CD14-positive monocyte (primary cell): Measurements from ENCODE around the gene FARP2. TPM values are rescaled to one million over a fixed set of nuclear protein-coding genes. Genes with fewer than 3 reads are reported as not detected.

Experiments
- DNase-seq, 3 donors: peaks; one replicate each; pipeline ENCODE4 v3.0.0-alpha.2; 2011 to 2022
- H2AFZ ChIP-seq: 2 replicates; pipeline ENCODE4 v1.6.0; 2012; ENCODE audit warnings: mild to moderate bottlenecking, low read depth, low read length, inconsistent platforms; ENCODE audit not compliant: insufficient read depth, poor library complexity, severe bottlenecking
- H3K27ac ChIP-seq, 2 donors: 1 replicate in 1 of 2; 2 replicates in 1 of 2; pipeline ENCODE4 v1.5.1; 2012 to 2013; ENCODE audit warnings: low read length in 2 of 2, control low read depth in 1 of 2, inconsistent platforms in 1 of 2, low read depth in 1 of 2, mild to moderate bottlenecking in 1 of 2
- H3K27me3 ChIP-seq, 2 donors: one replicate each; pipeline versions ENCODE4 v1.6.0 to v1.6.1; 2011 to 2013; ENCODE audit warnings: low read length in 2 of 2; ENCODE audit not compliant: control insufficient read depth in 2 of 2, insufficient read depth in 2 of 2
- H3K36me3 ChIP-seq, 2 donors: replicated peaks in 1 of 2; 1 replicate in 1 of 2; 2 replicates in 1 of 2; pipeline versions ENCODE4 v1.5.1 to v1.6.1; 2012 to 2013; ENCODE audit warnings: low read length in 2 of 2, control low read depth in 1 of 2, inconsistent platforms in 1 of 2, mild to moderate bottlenecking in 1 of 2; ENCODE audit not compliant: insufficient read depth in 2 of 2, control insufficient read depth in 1 of 2
- H3K4me1 ChIP-seq, 2 donors: 1 replicate in 1 of 2; 2 replicates in 1 of 2; pipeline versions ENCODE4 v1.5.1 to v1.6.1; 2012 to 2013; ENCODE audit warnings: low read length in 2 of 2, control low read depth in 1 of 2, inconsistent platforms in 1 of 2, mild to moderate bottlenecking in 1 of 2, moderate library complexity in 1 of 2; ENCODE audit not compliant: insufficient read depth in 2 of 2, control insufficient read depth in 1 of 2
- H3K4me2 ChIP-seq: replicated peaks from 2 replicates; pipeline ENCODE3; 2012; ENCODE audit warnings: low read length, moderate library complexity, mild to moderate bottlenecking; ENCODE audit not compliant: poor library complexity, severe bottlenecking; ENCODE audit errors: extremely low read depth
- H3K4me3 ChIP-seq, 3 experiments: fragments of 200-600 bp in 1 of 3; sonication (generic) in 1 of 3; replicated peaks in 1 of 3; 1 replicate in 2 of 3; 2 replicates in 1 of 3; pipeline ENCODE4 v1.5.1; 2011 to 2013; ENCODE audit warnings: low read length in 3 of 3, mild to moderate bottlenecking in 3 of 3, control low read depth in 2 of 3, low read depth in 2 of 3, inconsistent platforms in 1 of 3, moderate library complexity in 1 of 3
- H3K79me2 ChIP-seq: 2 replicates; pipeline ENCODE4 v1.6.0; 2012; ENCODE audit warnings: mild to moderate bottlenecking, control low read depth, inconsistent platforms, low read length, moderate library complexity; ENCODE audit not compliant: insufficient read depth
- H3K9ac ChIP-seq: 2 replicates; pipeline ENCODE4 v1.6.0; 2017; ENCODE audit warnings: low read length, mild to moderate bottlenecking; ENCODE audit not compliant: insufficient read depth, poor library complexity, severe bottlenecking
- H3K9me3 ChIP-seq, 2 donors: replicated peaks in 1 of 2; 1 replicate in 1 of 2; 2 replicates in 1 of 2; pipeline versions ENCODE4 v1.5.1 to v1.6.1; 2012 to 2013; ENCODE audit warnings: low read length in 2 of 2, control low read depth in 1 of 2; ENCODE audit not compliant: control insufficient read depth in 1 of 2, insufficient read depth in 1 of 2
- H4K20me1 ChIP-seq: 2 replicates; pipeline ENCODE4 v1.6.0; 2012; ENCODE audit warnings: mild to moderate bottlenecking, low read length, control low read depth, moderate library complexity; ENCODE audit not compliant: insufficient read depth
- H3K27ac Mint-ChIP-seq, 7 donors: one replicate each; pipeline ENCODE4 v1.8.0; 2020; ENCODE audit warnings: mild to moderate bottlenecking in 7 of 7, mixed read lengths in 7 of 7, moderate library complexity in 6 of 7, inconsistent platforms in 2 of 7
- H3K27me3 Mint-ChIP-seq, 3 donors: one replicate each; pipeline ENCODE4 v1.8.0; 2021 to 2022; ENCODE audit warnings: low read depth in 3 of 3, mild to moderate bottlenecking in 3 of 3, mixed read lengths in 3 of 3, moderate library complexity in 3 of 3, inconsistent platforms in 1 of 3
- H3K36me3 Mint-ChIP-seq, 2 donors: one replicate each; pipeline ENCODE4 v1.8.0; 2020; ENCODE audit warnings: mixed read lengths in 2 of 2, inconsistent platforms in 1 of 2, mild to moderate bottlenecking in 1 of 2
- H3K4me1 Mint-ChIP-seq: one replicate; pipeline ENCODE4 v1.8.0; 2020; ENCODE audit warnings: mild to moderate bottlenecking, mixed read lengths
- H3K4me3 Mint-ChIP-seq, 2 donors: one replicate each; pipeline ENCODE4 v1.8.0; 2020; ENCODE audit warnings: mild to moderate bottlenecking in 2 of 2, mixed read lengths in 2 of 2, moderate library complexity in 1 of 2
- H3K9me3 Mint-ChIP-seq, 7 donors: one replicate each; pipeline ENCODE4 v1.8.0; 2020 to 2022; ENCODE audit warnings: mixed read lengths in 7 of 7, mild to moderate bottlenecking in 6 of 7, moderate library complexity in 6 of 7, inconsistent platforms in 2 of 7
- CTCF ChIP-seq: fragments of 200-600 bp; IDR thresholded peaks from one replicate; pipeline ENCODE4 v1.8.0; 2022; ENCODE audit warnings: antibody characterized with exemption, mild to moderate bottlenecking
- WGBS: methylation state at CpG from one replicate; pipeline ENCODE4 v1.1.5; 2013; ENCODE audit warnings: missing lambda C conversion rate; ENCODE audit not compliant: insufficient coverage; 5-methylcytosine and 5-hydroxymethylcytosine counted together
- intact Hi-C, 2 donors: fragments of 100-400 bp; cut with micrococcal nuclease; formaldehyde crosslinking; loops; one replicate each; pipeline versions ENCODE4 v1.15.0 to v1.15.1; 2023
- polyA plus RNA-seq, 3 donors: library from polyadenylated mRNA; depleted of rRNA in 1 of 3; unstranded in 2 of 3; stranded (reverse) in 1 of 3; fragments of 300-500 nt in 2 of 3; fragments of >200 nt in 1 of 3; fragmentation: Illumina TruSeq in 2 of 3; gene quantifications; 1 replicate in 2 of 3; 2 replicates in 1 of 3; pipeline ENCODE4 v1.2.3, GENCODE V29; 2012 to 2021
- small RNA-seq: library from RNA; depleted of rRNA; stranded (forward); fragments of <200 nt; gene quantifications from one replicate; pipeline ENCODE3, GENCODE V24; 2012; ENCODE audit warnings: low read depth; ENCODE audit not compliant: insufficient read length

Gene FARP2
- polyA plus RNA-seq, 3 donors, result 6.7 to 8.5 (median 7.3) TPM

- Mint-ChIP-seq H3K4me3 (peak overlapping the region in 1 of 2 donors; percentile 71), H3K36me3 (peaks cover 2% of the 10 kb centered on the region in 2 donors)
- no peak overlapping the region for H3K9ac ChIP-seq
These were observed 186.2 kb downstream of the FARP2 start for GRCh38 chr2:241542278-241542605.

More at GRCh38 chr2:241542278-241542605, 186.2 kb downstream of the FARP2 start:
- TF ChIP-seq CTCF, result no peak
- no peaks in the 10 kb centered on the region for H3K36me3 ChIP-seq
- DNase-seq, result no peak
- H3K4me2 ChIP-seq, result no peak overlapping the region
- no peaks in the 10 kb centered on the region for H4K20me1 ChIP-seq
- Mint-ChIP-seq H3K4me1 (peaks cover 5% of the 10 kb centered on the region), H3K9me3 (peaks cover 0 to 11% (median 5%) of the 10 kb centered on the region in 7 donors), H3K27me3 (peaks cover 38 to 53% (median 40%) of the 10 kb centered on the region in 3 donors), H3K27ac (peak overlapping the region in 1 of 7 donors; percentile 31)
- H2AFZ ChIP-seq, result no peak overlapping the region
- no peak overlapping the region for H3K27ac ChIP-seq
- WGBS, result 88% methylated on average over 13 of the region's 15 CpGs
- H3K4me1 ChIP-seq, result peaks cover 6 to 12% of the 10 kb centered on the region in 2 donors
- no peak overlapping the region for H3K4me3 ChIP-seq
- H3K27me3 ChIP-seq, result peaks cover 7 to 54% of the 10 kb centered on the region in 2 donors
- peaks cover 0 to 7% of the 10 kb centered on the region in 2 donors for H3K9me3 ChIP-seq
- intact Hi-C loops, result no loop called here
- no peaks in the 10 kb centered on the region for H3K79me2 ChIP-seq

Small RNA genes lying within 50 kb of the gene (small RNA-seq; reads per million reads assigned to genes)
- gene MIR3133, result not detected

Other genes starting within 250 kb of the FARP2 start
- 1 to 10 TPM in 1 of 3 donors, under 1 TPM in 2; 0.56 to 4.3 (median 0.70) TPM for gene PASK, start 206.8 kb upstream of the FARP2 start, polyA plus RNA-seq
- gene PPP1R7, start 205.8 kb upstream of the FARP2 start, polyA plus RNA-seq, result 100 to 1,000 TPM in 1 of 3 donors, 10 to 100 TPM in 2; 54.9 to 102 (median 84.4) TPM
- under 1 TPM in 1 of 3 donors, not detected in 2; 0.03 TPM for gene ANO7, start 167.6 kb upstream of the FARP2 start, polyA plus RNA-seq
- 10 to 100 TPM; 50.4 to 73.1 (median 69.9) TPM for gene HDLBP, start 40.6 kb upstream of the FARP2 start, polyA plus RNA-seq
- gene SEPTIN2, start 40.4 kb upstream of the FARP2 start, polyA plus RNA-seq, result 100 to 1,000 TPM; 195 to 207 (median 203) TPM
- 100 to 1,000 TPM in 1 of 3 donors, 10 to 100 TPM in 2; 62.7 to 215 (median 69.5) TPM for gene STK25, start 152.3 kb downstream of the FARP2 start, polyA plus RNA-seq
- under 1 TPM in 1 of 3 donors, not detected in 2; 0.05 TPM for gene BOK, start 202.5 kb downstream of the FARP2 start, polyA plus RNA-seq